Lung (tissue), 12 donors: ENCODE measurements around the gene MYDGF. TPM values are rescaled to one million over a fixed set of nuclear protein-coding genes. Genes with fewer than 3 reads are reported as not detected.
"Not testable (repeated sequence)": the region's sequence is repeated elsewhere in the genome, so short reads cannot be mapped to it uniquely, and the experiment has no call there.

Experiments used
- ATAC-seq: fragments of 200-7000 bp; cut with Tn5 transposase; one replicate; pipeline ENCODE4 v1.9.1; 2020; ENCODE audit warnings: moderate number of reproducible peaks; ENCODE audit not compliant: insufficient read depth, low FRiP score
- DNase-seq, 3 donors: peaks; one replicate each; pipeline ENCODE4 v3.0.0-alpha.2; 2013 to 2017
- H3K27ac ChIP-seq, 2 donors: one replicate each; pipeline ENCODE4 v1.5.1; 2013; ENCODE audit warnings: mild to moderate bottlenecking in 2 of 2, moderate library complexity in 2 of 2, control low read depth in 1 of 2, inconsistent platforms in 1 of 2, low read depth in 1 of 2, low read length in 1 of 2
- H3K27me3 ChIP-seq, 3 donors: one replicate each; pipeline ENCODE4 v1.5.1; 2013; ENCODE audit warnings: low read length in 2 of 3; ENCODE audit not compliant: control insufficient read depth in 3 of 3, insufficient read depth in 3 of 3
- H3K36me3 ChIP-seq, 4 donors: one replicate each; pipeline ENCODE4 v1.5.1; 2013; ENCODE audit warnings: low read length in 4 of 4, mild to moderate bottlenecking in 1 of 4, moderate library complexity in 1 of 4; ENCODE audit not compliant: control insufficient read depth in 4 of 4, insufficient read depth in 4 of 4
- H3K4me1 ChIP-seq, 5 donors: one replicate each; pipeline ENCODE4 v1.5.1; 2013; ENCODE audit warnings: low read length in 5 of 5, mild to moderate bottlenecking in 2 of 5, moderate library complexity in 1 of 5; ENCODE audit not compliant: control insufficient read depth in 5 of 5, insufficient read depth in 5 of 5
- H3K4me3 ChIP-seq: one replicate; pipeline ENCODE4 v1.5.1; 2013; ENCODE audit warnings: mild to moderate bottlenecking, control low read depth, moderate library complexity
- H3K9ac ChIP-seq, 2 donors: one replicate each; pipeline ENCODE4 v1.5.1; 2013; ENCODE audit warnings: low read length in 2 of 2, control low read depth in 1 of 2; ENCODE audit not compliant: insufficient read depth in 1 of 2
- H3K9me3 ChIP-seq, 4 donors: one replicate each; pipeline ENCODE4 v1.5.1; 2013; ENCODE audit warnings: low read length in 3 of 4, mild to moderate bottlenecking in 1 of 4, moderate library complexity in 1 of 4; ENCODE audit not compliant: control insufficient read depth in 4 of 4, insufficient read depth in 3 of 4
- CTCF ChIP-seq: IDR thresholded peaks from 2 replicates; pipeline ENCODE4 v1.5.1; 2012; ENCODE audit warnings: mild to moderate bottlenecking; ENCODE audit errors: control extremely low read depth, extremely low read depth
- WGBS, 2 donors: extraction: QIAGEN DNeasy Blood & Tissue Kit; methylation state at CpG; one replicate each; pipeline ENCODE4 v1.1.7; 2013; 5-methylcytosine and 5-hydroxymethylcytosine counted together
- polyA plus RNA-seq, 2 donors: library from polyadenylated mRNA; stranded (reverse); fragments of 200-250 nt; gene quantifications; one replicate each; pipeline ENCODE4 v1.2.1, GENCODE V29; 2013
- total RNA-seq, 2 donors: library from RNA; depleted of rRNA in 1 of 2; stranded (reverse); fragments of >200 nt in 1 of 2; gene quantifications; one replicate each; pipeline ENCODE4 v1.2.1, GENCODE V29; 2014 to 2021
- donor health status: control.
- donor health status: control.
- donor health status: Bipolar disorder and iron deficiency.
- donor health status: healthy.
- donor health status: DM: yes; HTN: yes; CAD: no.

The MYDGF gene
- total and polyA plus RNA-seq, 4 donors, result 70.4 to 280 (median 142) TPM

GRCh38 chr19:4684312-4685095 is 14.4 kb upstream of the MYDGF start:
- ATAC-seq, result no peak

GRCh38 chr19:4682417-4683200 is 12.5 kb upstream of the MYDGF start:
- no peak for TF ChIP-seq CTCF
- ATAC-seq, result no peak
- Histone ChIP-seq H3K27ac (no peak overlapping the region), H3K27me3 (no peaks in the 10 kb centered on the region), H3K9ac (no peak overlapping the region), H3K4me1 (no peaks in the 10 kb centered on the region), H3K9me3 (no peaks in the 10 kb centered on the region), H3K36me3 (peaks cover 4 to 70% (median 13%) of the 10 kb centered on the region in 4 donors), H3K4me3 (no peak overlapping the region)
- 96 to 97% methylated on average over 36 to 45 of the region's 45 CpGs for WGBS, 2 donors
- DNase-seq, result no peak

More at GRCh38 chr19:4684312-4685095, 14.4 kb upstream of the MYDGF start:
- no peak for TF ChIP-seq CTCF
- Histone ChIP-seq H3K9me3 (no peaks in the 10 kb centered on the region), H3K4me3 (no peak overlapping the region), H3K27ac (no peak overlapping the region), H3K27me3 (no peaks in the 10 kb centered on the region), H3K36me3 (peaks cover 13 to 71% (median 16%) of the 10 kb centered on the region in 4 donors), H3K4me1 (no peaks in the 10 kb centered on the region), H3K9ac (no peak overlapping the region)
- 94 to 96% methylated on average over 28 of the region's 28 CpGs for WGBS, 2 donors
- DNase-seq, result no peak

GRCh38 chr19:4680021-4680420 is 9.9 kb upstream of the MYDGF start:
- ATAC-seq, H3K4me1 ChIP-seq, H3K9me3 ChIP-seq, H3K27ac ChIP-seq, H3K27me3 ChIP-seq, H3K4me3 ChIP-seq, H3K9ac ChIP-seq, DNase-seq: not testable (repeated sequence)
- WGBS, 2 donors, result 97 to 98% methylated on average over 7 of the region's 7 CpGs
- H3K36me3 ChIP-seq, result peaks cover 0 to 66% (median 7%) of the 10 kb centered on the region in 4 donors
